ENCODE results near the gene DOCK3.
"Not testable (repeated sequence)": the region's sequence is repeated elsewhere in the genome, so short reads cannot be mapped to it uniquely, and the experiment has no call there.

The DOCK3 gene

GRCh38 chr3:50930371-50931208 lies 255.9 kb downstream of the DOCK3 start:
- DNase-seq (ENCODE audit: low read depth, low spot score) = no peak
- Histone ChIP-seq H3K9ac (ENCODE audit: insufficient read length) (no peak overlapping the region), H3K27ac (no peak overlapping the region), H3K9me3 (ENCODE audit: low read depth, low read length) (no peaks in the 10 kb centered on the region), H3K4me3 (no peak overlapping the region), H3K36me3 (ENCODE audit: insufficient read depth, low read length) (no peaks in the 10 kb centered on the region)
- TF ChIP-seq EZH2 (IDR thresholded peaks at IDR 0.05) (no peak), POLR2AphosphoS5 (IDR thresholded peaks at IDR 0.05; ENCODE audit: borderline replicate concordance, low read depth, low read length) (no peak), FOXP2 (optimal IDR thresholded peaks at IDR 0.05; ENCODE audit: control extremely low read depth, extremely low read length, insufficient read depth) (no peak)

- not testable (repeated sequence) for H3K27ac ChIP-seq; H3K4me3 ChIP-seq; H3K9me3 ChIP-seq (ENCODE audit: low read depth, low read length); H3K36me3 ChIP-seq (ENCODE audit: insufficient read depth, low read length); DNase-seq (ENCODE audit: low read depth, low spot score); H3K9ac ChIP-seq (ENCODE audit: insufficient read length)
These were observed 258.2 kb downstream of the DOCK3 start for GRCh38 chr3:50932918-50933317.

- no peak for DNase-seq (ENCODE audit: low read depth, low spot score)
- no peaks in the 10 kb centered on the region for H3K36me3 ChIP-seq (ENCODE audit: insufficient read depth, low read length)
- H3K27ac ChIP-seq = no peak overlapping the region
- no peak for TF ChIP-seq POLR2AphosphoS5 (IDR thresholded peaks at IDR 0.05; ENCODE audit: borderline replicate concordance, low read depth, low read length)
- H3K9ac ChIP-seq (ENCODE audit: insufficient read length) = no peak overlapping the region
- no peak overlapping the region for H3K4me3 ChIP-seq
- no peaks in the 10 kb centered on the region for H3K9me3 ChIP-seq (ENCODE audit: low read depth, low read length)
These were observed 261.7 kb downstream of the DOCK3 start for GRCh38 chr3:50936389-50936788.

- DNase-seq (ENCODE audit: low read depth, low spot score) = no peak
These were observed 272.7 kb downstream of the DOCK3 start for GRCh38 chr3:50947419-50947818.

GRCh38 chr3:50950591-50950990 lies 275.9 kb downstream of the DOCK3 start:
- Histone ChIP-seq H3K9me3 (ENCODE audit: low read depth, low read length) (no peaks in the 10 kb centered on the region), H3K36me3 (ENCODE audit: insufficient read depth, low read length) (no peaks in the 10 kb centered on the region), H3K4me3 (no peak overlapping the region), H3K9ac (ENCODE audit: insufficient read length) (no peak overlapping the region), H3K27ac (no peak overlapping the region)
- DNase-seq (ENCODE audit: low read depth, low spot score) = no peak
- TF ChIP-seq FOXP2 (optimal IDR thresholded peaks at IDR 0.05; ENCODE audit: control extremely low read depth, extremely low read length, insufficient read depth) (no peak), EZH2 (IDR thresholded peaks at IDR 0.05) (no peak), POLR2AphosphoS5 (IDR thresholded peaks at IDR 0.05; ENCODE audit: borderline replicate concordance, low read depth, low read length) (no peak)

More at GRCh38 chr3:50947419-50947818, 272.7 kb downstream of the DOCK3 start:
- Histone ChIP-seq H3K9me3 (ENCODE audit: low read depth, low read length) (no peaks in the 10 kb centered on the region), H3K4me3 (no peak overlapping the region), H3K9ac (ENCODE audit: insufficient read length) (no peak overlapping the region), H3K27ac (no peak overlapping the region), H3K36me3 (ENCODE audit: insufficient read depth, low read length) (no peaks in the 10 kb centered on the region)
- no peak for TF ChIP-seq POLR2AphosphoS5 (IDR thresholded peaks at IDR 0.05; ENCODE audit: borderline replicate concordance, low read depth, low read length)

GRCh38 chr3:50953825-50954414 lies 279.2 kb downstream of the DOCK3 start:
- no peaks in the 10 kb centered on the region for H3K36me3 ChIP-seq (ENCODE audit: insufficient read depth, low read length)
- no peak for DNase-seq (ENCODE audit: low read depth, low spot score)

GRCh38 chr3:50961386-50961785 lies 286.7 kb downstream of the DOCK3 start:
- no peak for DNase-seq (ENCODE audit: low read depth, low spot score)
- Histone ChIP-seq H3K9me3 (ENCODE audit: low read depth, low read length) (no peaks in the 10 kb centered on the region), H3K9ac (ENCODE audit: insufficient read length) (no peak overlapping the region), H3K27ac (no peak overlapping the region), H3K4me3 (no peak overlapping the region), H3K36me3 (ENCODE audit: insufficient read depth, low read length) (no peaks in the 10 kb centered on the region)
- TF ChIP-seq POLR2AphosphoS5 (IDR thresholded peaks at IDR 0.05; ENCODE audit: borderline replicate concordance, low read depth, low read length) (no peak), EZH2 (IDR thresholded peaks at IDR 0.05) (no peak), FOXP2 (optimal IDR thresholded peaks at IDR 0.05; ENCODE audit: control extremely low read depth, extremely low read length, insufficient read depth) (no peak)

More at GRCh38 chr3:50953825-50954414, 279.2 kb downstream of the DOCK3 start:
- Histone ChIP-seq H3K27ac (no peak overlapping the region), H3K9me3 (ENCODE audit: low read depth, low read length) (no peaks in the 10 kb centered on the region), H3K9ac (ENCODE audit: insufficient read length) (no peak overlapping the region), H3K4me3 (no peak overlapping the region)
- TF ChIP-seq POLR2AphosphoS5 (IDR thresholded peaks at IDR 0.05; ENCODE audit: borderline replicate concordance, low read depth, low read length) (no peak), FOXP2 (optimal IDR thresholded peaks at IDR 0.05; ENCODE audit: control extremely low read depth, extremely low read length, insufficient read depth) (no peak), EZH2 (IDR thresholded peaks at IDR 0.05) (no peak)

GRCh38 chr3:50971487-50971924 lies 296.8 kb downstream of the DOCK3 start:
- no peak for DNase-seq (ENCODE audit: low read depth, low spot score)
- no peak overlapping the region for H3K4me3 ChIP-seq
- no peak for TF ChIP-seq EZH2 (IDR thresholded peaks at IDR 0.05)
- H3K9me3 ChIP-seq (ENCODE audit: low read depth, low read length) = no peaks in the 10 kb centered on the region
- H3K36me3 ChIP-seq (ENCODE audit: insufficient read depth, low read length) = no peaks in the 10 kb centered on the region
- H3K9ac ChIP-seq (ENCODE audit: insufficient read length) = no peak overlapping the region
- no peak overlapping the region for H3K27ac ChIP-seq

GRCh38 chr3:50972029-50972428 lies 297.3 kb downstream of the DOCK3 start:
- Histone ChIP-seq H3K36me3 (ENCODE audit: insufficient read depth, low read length) (no peaks in the 10 kb centered on the region), H3K9me3 (ENCODE audit: low read depth, low read length) (no peaks in the 10 kb centered on the region), H3K27ac (no peak overlapping the region), H3K4me3 (no peak overlapping the region), H3K9ac (ENCODE audit: insufficient read length) (no peak overlapping the region)
- no peak for DNase-seq (ENCODE audit: low read depth, low spot score)
- TF ChIP-seq POLR2AphosphoS5 (IDR thresholded peaks at IDR 0.05; ENCODE audit: borderline replicate concordance, low read depth, low read length) (no peak), EZH2 (IDR thresholded peaks at IDR 0.05) (no peak)

- not testable (repeated sequence) for DNase-seq (ENCODE audit: low read depth, low spot score); H3K9me3 ChIP-seq (ENCODE audit: low read depth, low read length); H3K27ac ChIP-seq; H3K9ac ChIP-seq (ENCODE audit: insufficient read length); H3K36me3 ChIP-seq (ENCODE audit: insufficient read depth, low read length); H3K4me3 ChIP-seq
These were observed 303.9 kb downstream of the DOCK3 start for GRCh38 chr3:50978586-50978985.
